Measurements from ENCODE around the gene CSMD2. TPM values are rescaled to one million over a fixed set of nuclear protein-coding genes. Genes with fewer than 3 reads are reported as not detected.

Gene CSMD2
- total RNA-seq, 1 experiment from 2014 or later: 13.2 TPM

GRCh38 chr1:34130306-34130705 lies 34.7 kb downstream of the CSMD2 start:
- no peaks in the 10 kb centered on the region for H3K9me3 Mint-ChIP-seq
- H3K4me3 Mint-ChIP-seq: no peak overlapping the region

DNA sequence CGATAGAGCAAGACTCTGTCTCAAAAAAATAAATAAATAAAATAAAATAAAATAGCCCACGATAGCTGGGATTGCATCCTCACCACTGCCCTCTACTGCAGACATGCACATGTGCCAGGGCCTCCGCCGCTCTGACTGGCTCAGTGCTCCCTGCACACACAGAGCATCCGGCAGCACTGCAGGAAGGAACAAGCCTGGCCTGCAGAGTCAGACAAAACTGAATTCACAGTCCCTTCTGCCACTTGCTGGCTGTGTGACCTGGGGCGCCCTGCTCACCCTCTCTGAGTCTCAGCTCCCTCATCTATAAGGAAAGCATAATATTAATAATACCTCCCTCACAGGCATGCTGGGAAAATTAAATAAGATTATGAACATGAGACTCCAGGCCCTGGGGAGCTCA lies 35.4 kb downstream of the CSMD2 start:
- Mint-ChIP-seq H3K4me3 (no peak overlapping the region), H3K9me3 (no peaks in the 10 kb centered on the region), H3K27me3 (ENCODE audit: low read depth) (no peaks in the 10 kb centered on the region), H3K4me1 (no peaks in the 10 kb centered on the region), H3K36me3 (peaks cover 7% of the 10 kb centered on the region), H3K27ac (no peak overlapping the region)
- ATAC-seq (peak; percentile 65), DNase-seq (ENCODE audit: low spot score) (no peak)
- ChIA-PET CTCF (interaction anchor here (2.4 kb wide), 1 partner anchor 16 kb away, joined by 7 read pairs; no protein-coding TSS in a partner anchor), POLR2A (interaction anchor here (0.7 kb wide), 1 partner anchor 18 kb away, joined by 3 read pairs; no protein-coding TSS in a partner anchor)
- TF ChIP-seq FOXP1 (CRISPR knock-in tag; IDR thresholded peaks at IDR 0.05; ENCODE audit: borderline replicate concordance) (no peak), ZNF121 (CRISPR knock-in tag; IDR thresholded peaks at IDR 0.05) (no peak), E2F1 (CRISPR knock-in tag; IDR thresholded peaks at IDR 0.05) (no peak), ZNF671 (CRISPR knock-in tag; IDR thresholded peaks at IDR 0.05) (no peak), ZNF263 (CRISPR knock-in tag; IDR thresholded peaks at IDR 0.05; ENCODE audit: low read depth) (no peak), ZNF232 (CRISPR knock-in tag; IDR thresholded peaks at IDR 0.05) (no peak), ESRRA (CRISPR knock-in tag; IDR thresholded peaks at IDR 0.05; ENCODE audit: borderline replicate concordance) (no peak), ZBTB21 (CRISPR knock-in tag; IDR thresholded peaks at IDR 0.05; ENCODE audit: borderline replicate concordance) (no peak), SMAD4 (CRISPR knock-in tag; IDR thresholded peaks at IDR 0.05) (no peak), CTCF (IDR thresholded peaks at IDR 0.05) (no peak), NR1H2 (CRISPR knock-in tag; IDR thresholded peaks at IDR 0.05) (no peak), JUN (CRISPR knock-in tag; IDR thresholded peaks at IDR 0.05) (no peak), ZNF425 (CRISPR knock-in tag; conservative IDR thresholded peaks at IDR 0.05) (no peak), ATF1 (CRISPR knock-in tag; IDR thresholded peaks at IDR 0.05) (no peak), GRHL2 (CRISPR knock-in tag; IDR thresholded peaks at IDR 0.05; ENCODE audit: insufficient replicate concordance, severe bottlenecking) (no peak), MYBL2 (CRISPR knock-in tag; IDR thresholded peaks at IDR 0.05) (no peak), HMGXB4 (CRISPR knock-in tag; IDR thresholded peaks at IDR 0.05) (no peak)
- TF ChIP-seq, protein P1, sequence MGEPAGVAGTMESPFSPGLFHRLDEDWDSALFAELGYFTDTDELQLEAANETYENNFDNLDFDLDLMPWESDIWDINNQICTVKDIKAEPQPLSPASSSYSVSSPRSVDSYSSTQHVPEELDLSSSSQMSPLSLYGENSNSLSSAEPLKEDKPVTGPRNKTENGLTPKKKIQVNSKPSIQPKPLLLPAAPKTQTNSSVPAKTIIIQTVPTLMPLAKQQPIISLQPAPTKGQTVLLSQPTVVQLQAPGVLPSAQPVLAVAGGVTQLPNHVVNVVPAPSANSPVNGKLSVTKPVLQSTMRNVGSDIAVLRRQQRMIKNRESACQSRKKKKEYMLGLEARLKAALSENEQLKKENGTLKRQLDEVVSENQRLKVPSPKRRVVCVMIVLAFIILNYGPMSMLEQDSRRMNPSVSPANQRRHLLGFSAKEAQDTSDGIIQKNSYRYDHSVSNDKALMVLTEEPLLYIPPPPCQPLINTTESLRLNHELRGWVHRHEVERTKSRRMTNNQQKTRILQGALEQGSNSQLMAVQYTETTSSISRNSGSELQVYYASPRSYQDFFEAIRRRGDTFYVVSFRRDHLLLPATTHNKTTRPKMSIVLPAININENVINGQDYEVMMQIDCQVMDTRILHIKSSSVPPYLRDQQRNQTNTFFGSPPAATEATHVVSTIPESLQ (CRISPR knock-in tag; IDR thresholded peaks at IDR 0.05): no peak

More at GRCh38 chr1:34130306-34130705, 34.7 kb downstream of the CSMD2 start:
- ATAC-seq: no peak
- Mint-ChIP-seq H3K27ac (peak overlapping the region; percentile 11; the same call in 1 of the 2 replicates), H3K4me1 (no peaks in the 10 kb centered on the region), H3K36me3 (peaks cover 7% of the 10 kb centered on the region), H3K27me3 (ENCODE audit: low read depth) (no peaks in the 10 kb centered on the region)
- CTCF ChIA-PET: no interaction called here
- TF ChIP-seq, protein P2, sequence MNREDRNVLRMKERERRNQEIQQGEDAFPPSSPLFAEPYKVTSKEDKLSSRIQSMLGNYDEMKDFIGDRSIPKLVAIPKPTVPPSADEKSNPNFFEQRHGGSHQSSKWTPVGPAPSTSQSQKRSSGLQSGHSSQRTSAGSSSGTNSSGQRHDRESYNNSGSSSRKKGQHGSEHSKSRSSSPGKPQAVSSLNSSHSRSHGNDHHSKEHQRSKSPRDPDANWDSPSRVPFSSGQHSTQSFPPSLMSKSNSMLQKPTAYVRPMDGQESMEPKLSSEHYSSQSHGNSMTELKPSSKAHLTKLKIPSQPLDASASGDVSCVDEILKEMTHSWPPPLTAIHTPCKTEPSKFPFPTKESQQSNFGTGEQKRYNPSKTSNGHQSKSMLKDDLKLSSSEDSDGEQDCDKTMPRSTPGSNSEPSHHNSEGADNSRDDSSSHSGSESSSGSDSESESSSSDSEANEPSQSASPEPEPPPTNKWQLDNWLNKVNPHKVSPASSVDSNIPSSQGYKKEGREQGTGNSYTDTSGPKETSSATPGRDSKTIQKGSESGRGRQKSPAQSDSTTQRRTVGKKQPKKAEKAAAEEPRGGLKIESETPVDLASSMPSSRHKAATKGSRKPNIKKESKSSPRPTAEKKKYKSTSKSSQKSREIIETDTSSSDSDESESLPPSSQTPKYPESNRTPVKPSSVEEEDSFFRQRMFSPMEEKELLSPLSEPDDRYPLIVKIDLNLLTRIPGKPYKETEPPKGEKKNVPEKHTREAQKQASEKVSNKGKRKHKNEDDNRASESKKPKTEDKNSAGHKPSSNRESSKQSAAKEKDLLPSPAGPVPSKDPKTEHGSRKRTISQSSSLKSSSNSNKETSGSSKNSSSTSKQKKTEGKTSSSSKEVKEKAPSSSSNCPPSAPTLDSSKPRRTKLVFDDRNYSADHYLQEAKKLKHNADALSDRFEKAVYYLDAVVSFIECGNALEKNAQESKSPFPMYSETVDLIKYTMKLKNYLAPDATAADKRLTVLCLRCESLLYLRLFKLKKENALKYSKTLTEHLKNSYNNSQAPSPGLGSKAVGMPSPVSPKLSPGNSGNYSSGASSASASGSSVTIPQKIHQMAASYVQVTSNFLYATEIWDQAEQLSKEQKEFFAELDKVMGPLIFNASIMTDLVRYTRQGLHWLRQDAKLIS (CRISPR knock-in tag; IDR thresholded peaks at IDR 0.05; ENCODE audit: borderline replicate concordance): no peak
- TF ChIP-seq ATF1 (CRISPR knock-in tag; IDR thresholded peaks at IDR 0.05) (no peak), SP1 (CRISPR knock-in tag; conservative IDR thresholded peaks at IDR 0.05) (no peak)
- DNase-seq (ENCODE audit: low spot score): no peak
- POLR2A ChIA-PET: no interaction called here

Measured in WTC11 (cell line).